Dedifferentiated amniotic fluid mesenchymal stem cell (primary cell): ENCODE results near the gene PRR23B.

Experiments used
- DNase-seq: peaks from one replicate; pipeline ENCODE4 v3.0.0-alpha.2; 2016; ENCODE audit errors: extremely low spot score

Gene PRR23B

GRCh38 chr3:138974462-138974861, 46.3 kb downstream of the PRR23B start:
- DNase-seq = no peak

GRCh38 chr3:138972941-138973340, 47.8 kb downstream of the PRR23B start:
- no peak for DNase-seq

GRCh38 chr3:138971766-138972320, 48.9 kb downstream of the PRR23B start:
- DNase-seq = no peak
